H9 (cell line): ENCODE results near the gene HYAL2. TPM values are rescaled to one million over a fixed set of nuclear protein-coding genes. Genes with fewer than 3 reads are reported as not detected.

Experiments
- DNase-seq: peaks from one replicate; pipeline ENCODE4 v3.0.0-alpha.2; 2017
- H2AFZ ChIP-seq: one replicate; pipeline ENCODE4 v1.6.1; 2013; ENCODE audit warnings: mild to moderate bottlenecking, low read length, control low read depth, moderate library complexity
- H2AK5ac ChIP-seq: 2 replicates; pipeline ENCODE4 v1.6.1; 2013; ENCODE audit warnings: low read length, control low read depth, mixed read lengths; ENCODE audit not compliant: insufficient read length
- H2BK120ac ChIP-seq: one replicate; pipeline ENCODE4 v1.6.1; 2013; ENCODE audit warnings: low read depth, mild to moderate bottlenecking, low read length, control low read depth, inconsistent platforms; ENCODE audit not compliant: poor library complexity, severe bottlenecking
- H2BK12ac ChIP-seq: 2 replicates; pipeline ENCODE4 v1.6.1; 2013; ENCODE audit warnings: low read length, control low read depth, mixed read lengths, low read depth; ENCODE audit not compliant: insufficient read length
- H2BK15ac ChIP-seq: 2 replicates; pipeline ENCODE4 v1.6.1; 2013; ENCODE audit warnings: low read depth, low read length, control low read depth
- H2BK20ac ChIP-seq: one replicate; pipeline ENCODE4 v1.6.1; 2013; ENCODE audit warnings: low read depth, mild to moderate bottlenecking, low read length, control low read depth, inconsistent platforms; ENCODE audit not compliant: poor library complexity, severe bottlenecking
- H2BK5ac ChIP-seq: 2 replicates; pipeline ENCODE4 v1.6.1; 2013; ENCODE audit warnings: low read length, control low read depth, mixed read lengths; ENCODE audit not compliant: insufficient read length
- H3K14ac ChIP-seq: 2 replicates; pipeline ENCODE4 v1.6.1; 2013; ENCODE audit warnings: low read length, control low read depth; ENCODE audit not compliant: insufficient read depth
- H3K18ac ChIP-seq: 2 replicates; pipeline ENCODE4 v1.6.1; 2013; ENCODE audit warnings: low read depth, mild to moderate bottlenecking, mixed read lengths, low read length, control low read depth; ENCODE audit not compliant: insufficient read length
- H3K23ac ChIP-seq: 2 replicates; pipeline ENCODE4 v1.6.1; 2013; ENCODE audit warnings: low read length, control low read depth, mixed read lengths, low read depth; ENCODE audit not compliant: insufficient read length
- H3K23me2 ChIP-seq: 2 replicates; pipeline ENCODE4 v1.6.1; 2013; ENCODE audit warnings: low read depth, mild to moderate bottlenecking, mixed read lengths, low read length, control low read depth; ENCODE audit not compliant: insufficient read length, poor library complexity, severe bottlenecking
- H3K27ac ChIP-seq: 2 replicates; pipeline ENCODE4 v1.5.1; 2013; ENCODE audit warnings: low read length, control low read depth, mixed read lengths, low read depth; ENCODE audit not compliant: insufficient read length
- H3K27me3 ChIP-seq: 2 replicates; pipeline ENCODE4 v1.6.1; 2013; ENCODE audit warnings: low read length, control low read depth, inconsistent platforms; ENCODE audit not compliant: insufficient read depth
- H3K4ac ChIP-seq: 2 replicates; pipeline ENCODE4 v1.6.1; 2013; ENCODE audit warnings: low read depth, mild to moderate bottlenecking, control low read depth, inconsistent platforms, low read length, moderate library complexity
- H3K4me1 ChIP-seq: 2 replicates; pipeline ENCODE4 v1.6.1; 2013; ENCODE audit warnings: low read length, control low read depth, inconsistent platforms; ENCODE audit not compliant: insufficient read depth
- H3K4me2 ChIP-seq: 2 replicates; pipeline ENCODE4 v1.6.1; 2013; ENCODE audit warnings: low read length, control low read depth, mixed read lengths; ENCODE audit not compliant: insufficient read length, insufficient read depth
- H3K56ac ChIP-seq: 2 replicates; pipeline ENCODE4 v1.6.1; 2013; ENCODE audit warnings: low read depth, mild to moderate bottlenecking, mixed read lengths, low read length, control low read depth; ENCODE audit not compliant: insufficient read length
- H3K79me1 ChIP-seq: 2 replicates; pipeline ENCODE4 v1.6.1; 2013; ENCODE audit warnings: low read depth, mild to moderate bottlenecking, moderate library complexity, low read length, control low read depth, inconsistent platforms; ENCODE audit not compliant: insufficient read depth, poor library complexity, severe bottlenecking
- H3K79me2 ChIP-seq: 2 replicates; pipeline ENCODE4 v1.6.1; 2013; ENCODE audit warnings: low read length, control low read depth, inconsistent platforms; ENCODE audit not compliant: insufficient read depth
- H3K9ac ChIP-seq: 2 replicates; pipeline ENCODE4 v1.6.1; 2013; ENCODE audit warnings: low read length, control low read depth, mixed read lengths; ENCODE audit not compliant: insufficient read length; ENCODE audit errors: extremely low read depth
- H3K9me3 ChIP-seq: one replicate; pipeline ENCODE4 v1.6.1; 2013; ENCODE audit warnings: low read depth, low read length, inconsistent platforms; ENCODE audit not compliant: control insufficient read depth
- H3T11ph ChIP-seq: one replicate; pipeline ENCODE4 v1.6.1; 2013; ENCODE audit warnings: mild to moderate bottlenecking, low read length, control low read depth, inconsistent platforms
- H4K20me1 ChIP-seq: one replicate; pipeline ENCODE4 v1.6.1; 2013; ENCODE audit not compliant: control insufficient read depth, insufficient read length, insufficient read depth
- H4K5ac ChIP-seq: 2 replicates; pipeline ENCODE4 v1.6.1; 2013; ENCODE audit warnings: low read depth, mild to moderate bottlenecking, mixed read lengths, low read length, control low read depth; ENCODE audit not compliant: insufficient read length
- H4K8ac ChIP-seq: replicated peaks from 2 replicates; pipeline ENCODE4 v1.6.1; 2013; ENCODE audit warnings: low read length, control low read depth, mixed read lengths, low read depth; ENCODE audit not compliant: insufficient read length
- H4K91ac ChIP-seq: 2 replicates; pipeline ENCODE4 v1.6.1; 2013; ENCODE audit warnings: low read depth, mild to moderate bottlenecking, moderate library complexity, mixed read lengths, low read length, control low read depth; ENCODE audit not compliant: insufficient read length
- H3K27ac Mint-ChIP-seq, 3 experiments: 2 replicates in 2 of 3; 3 replicates in 1 of 3; pipeline ENCODE4 v1.8.0; 2020 to 2021; ENCODE audit warnings: mixed read lengths in 3 of 3, mild to moderate bottlenecking in 1 of 3, moderate library complexity in 1 of 3
- H3K27me3 Mint-ChIP-seq: 2 replicates; pipeline ENCODE4 v1.8.0; 2021; ENCODE audit warnings: low read depth, mild to moderate bottlenecking, moderate library complexity, mixed read lengths
- H3K36me3 Mint-ChIP-seq, 3 experiments: 2 replicates in 2 of 3; 3 replicates in 1 of 3; pipeline ENCODE4 v1.8.0; 2020 to 2021; ENCODE audit warnings: low read depth in 3 of 3, mixed read lengths in 3 of 3; ENCODE audit not compliant: insufficient read depth in 1 of 3
- H3K4me1 Mint-ChIP-seq, 2 experiments: 2 replicates each; pipeline ENCODE4 v1.8.0; 2020; ENCODE audit warnings: mixed read lengths in 2 of 2
- H3K4me3 Mint-ChIP-seq, 2 experiments: 2 replicates in 1 of 2; 3 replicates in 1 of 2; pipeline ENCODE4 v1.8.0; 2020 to 2021; ENCODE audit warnings: mild to moderate bottlenecking in 2 of 2, mixed read lengths in 2 of 2, moderate library complexity in 1 of 2
- H3K9me3 Mint-ChIP-seq, 2 experiments: 2 replicates in 1 of 2; 3 replicates in 1 of 2; pipeline ENCODE4 v1.8.0; 2020; ENCODE audit warnings: mild to moderate bottlenecking in 2 of 2, mixed read lengths in 2 of 2, moderate library complexity in 1 of 2
- CTCF ChIP-seq: fragments of 200-600 bp; sonication (generic); conservative IDR thresholded peaks from 3 replicates; pipeline ENCODE4 v1.8.0; 2021; ENCODE audit warnings: antibody characterized with exemption, mild to moderate bottlenecking
- WGBS: extraction: QIAGEN DNeasy Blood & Tissue Kit; methylation state at CpG from one replicate; pipeline ENCODE4 v1.1.7; 2013; ENCODE audit warnings: missing lambda C conversion rate, low lambda C conversion rate, mixed read lengths; ENCODE audit not compliant: insufficient read length; ENCODE audit errors: extremely low coverage; 5-methylcytosine and 5-hydroxymethylcytosine counted together
- total RNA-seq: library from RNA; stranded (reverse); gene quantifications from 2 replicates; pipeline ENCODE4 v1.2.1, GENCODE V29; 2021

HYAL2 gene
- total RNA-seq, 1 experiment from 2014 or later = 51.9 TPM

GRCh38 chr3:50275996-50276761 is 46.4 kb downstream of the HYAL2 start:
- no CpG with 5 or more reads among the region's 79 CpGs for WGBS
- no peak overlapping the region for H3K56ac ChIP-seq
- no peaks in the 10 kb centered on the region for H3K79me2 ChIP-seq
- H2AK5ac ChIP-seq = no peak overlapping the region
- H2BK120ac ChIP-seq = no peak overlapping the region
- Mint-ChIP-seq H3K4me1 (peaks cover 27 to 34% of the 10 kb centered on the region in 2 experiments), H3K27ac (peak overlapping the region in 1 of 3 experiments; percentile 34; a peak in 1 of 7 replicates), H3K36me3 (no peaks in the 10 kb centered on the region; a peak in 1 of 7 replicates), H3K27me3 (peaks cover 57% of the 10 kb centered on the region), H3K4me3 (peak overlapping the region; percentile 57 to 78), H3K9me3 (no peaks in the 10 kb centered on the region; a peak in 1 of 5 replicates)
- H4K5ac ChIP-seq = no peak overlapping the region
- H4K8ac ChIP-seq = no peak overlapping the region
- H3K23me2 ChIP-seq = peaks cover 10% of the 10 kb centered on the region
- no peaks in the 10 kb centered on the region for H3K4me1 ChIP-seq
- H3K27ac ChIP-seq = no peak overlapping the region
- no peak overlapping the region for H2BK20ac ChIP-seq
- H4K20me1 ChIP-seq = no peaks in the 10 kb centered on the region
- no peak overlapping the region for H2BK5ac ChIP-seq
- TF ChIP-seq CTCF = no peak
- H3K23ac ChIP-seq = no peak overlapping the region
- no peak overlapping the region for H2BK12ac ChIP-seq
- H3T11ph ChIP-seq = no peak overlapping the region
- H3K14ac ChIP-seq = no peak overlapping the region
- no peak overlapping the region for H3K4ac ChIP-seq
- H3K4me2 ChIP-seq = no peak overlapping the region
- no peak overlapping the region for H3K9ac ChIP-seq
- H3K27me3 ChIP-seq = peaks cover 16% of the 10 kb centered on the region; the same call in 1 of the 2 replicates
- no peak overlapping the region for H3K18ac ChIP-seq
- no peaks in the 10 kb centered on the region for H3K9me3 ChIP-seq
- no peak overlapping the region for H2AFZ ChIP-seq
- peak; percentile 82 for DNase-seq
- H4K91ac ChIP-seq = no peak overlapping the region
- H2BK15ac ChIP-seq = no peak overlapping the region
- H3K79me1 ChIP-seq = no peaks in the 10 kb centered on the region
